IMR-90 (cell line): Measurements from ENCODE around the gene NPAS3. TPM values are rescaled to one million over a fixed set of nuclear protein-coding genes. Genes with fewer than 3 reads are reported as not detected.

Experiments used
- ATAC-seq: fragments of 200-7000 bp; cut with Tn5 transposase; 2 replicates; pipeline ENCODE4 v1.9.1; 2020; ENCODE audit warnings: low read depth, mild to moderate bottlenecking, moderate library complexity
- BruUV-seq: library from RNA; stranded (reverse); fragments of 400-500 nt; replicated peaks from 2 replicates; lab custom pipeline; 2021; lab: Mats Ljungman, UMichigan
- CTCF ChIA-PET: fragments of 300-600 bp; formaldehyde crosslinking; extraction: SDS; loops from one replicate; lab custom pipeline; 2021; ENCODE audit warnings: antibody characterized with exemption; lab: Yijun Ruan, JAX
- POLR2A ChIA-PET: fragments of 300-600 bp; sonication (Branson Sonifier 250); formaldehyde crosslinking; loops from one replicate; lab custom pipeline; 2022; ENCODE audit warnings: antibody characterized with exemption; ENCODE audit not compliant: unreplicated experiment; lab: Charles Lee
- DNase-seq: peaks from one replicate; pipeline ENCODE4 v3.0.0; 2013
- H2AFZ ChIP-seq: replicated peaks from 2 replicates; pipeline ENCODE3; 2013; ENCODE audit warnings: low read length, mild to moderate bottlenecking; ENCODE audit not compliant: poor library complexity
- H2AK5ac ChIP-seq: 2 replicates; pipeline ENCODE4 v1.6.1; 2013; ENCODE audit warnings: low read depth, low read length, inconsistent platforms
- H2AK9ac ChIP-seq: replicated peaks from 2 replicates; pipeline ENCODE3; 2013; ENCODE audit warnings: mild to moderate bottlenecking, low read depth, low read length, moderate library complexity; ENCODE audit not compliant: poor library complexity
- H2BK120ac ChIP-seq: 2 replicates; pipeline ENCODE4 v1.6.1; 2013; ENCODE audit warnings: low read depth, low read length, inconsistent platforms
- H2BK15ac ChIP-seq: 3 replicates; pipeline ENCODE4 v1.6.1; 2013; ENCODE audit warnings: low read depth, low read length, inconsistent platforms
- H2BK20ac ChIP-seq: 2 replicates; pipeline ENCODE4 v1.6.1; 2013; ENCODE audit warnings: low read depth, mild to moderate bottlenecking, inconsistent platforms, low read length, moderate library complexity
- H2BK5ac ChIP-seq: 2 replicates; pipeline ENCODE4 v1.6.1; 2013; ENCODE audit warnings: mild to moderate bottlenecking, low read depth, low read length, inconsistent platforms; ENCODE audit not compliant: poor library complexity, severe bottlenecking
- H3K14ac ChIP-seq: replicated peaks from 2 replicates; pipeline ENCODE4 v1.6.1; 2013; ENCODE audit warnings: low read depth, low read length, inconsistent platforms
- H3K18ac ChIP-seq: 2 replicates; pipeline ENCODE4 v1.6.1; 2013; ENCODE audit warnings: low read depth, low read length, control low read depth
- H3K23ac ChIP-seq: 2 replicates; pipeline ENCODE4 v1.6.1; 2013; ENCODE audit warnings: low read depth, low read length, inconsistent platforms
- H3K27ac ChIP-seq: 2 replicates; pipeline ENCODE4 v1.5.1; 2013; ENCODE audit warnings: mild to moderate bottlenecking, control low read depth, low read length; ENCODE audit not compliant: insufficient read depth
- H3K27me3 ChIP-seq: 2 replicates; pipeline ENCODE4 v1.6.1; 2013; ENCODE audit warnings: low read length; ENCODE audit not compliant: control insufficient read depth, insufficient read depth
- H3K36me3 ChIP-seq: 2 replicates; pipeline ENCODE4 v1.6.1; 2013; ENCODE audit warnings: low read length, mixed read lengths; ENCODE audit not compliant: control insufficient read depth, insufficient read depth
- H3K4ac ChIP-seq: 2 replicates; pipeline ENCODE4 v1.6.1; 2013; ENCODE audit warnings: low read depth, low read length, inconsistent platforms
- H3K4me1 ChIP-seq: 2 replicates; pipeline ENCODE4 v1.6.1; 2013; ENCODE audit warnings: low read length, mixed read lengths; ENCODE audit not compliant: control insufficient read depth, insufficient read depth
- H3K4me2 ChIP-seq: 2 replicates; pipeline ENCODE4 v1.6.1; 2013; ENCODE audit warnings: low read depth, mild to moderate bottlenecking, control low read depth, low read length, moderate library complexity
- H3K4me3 ChIP-seq: 2 replicates; pipeline ENCODE4 v1.5.1; 2013; ENCODE audit warnings: low read depth, mild to moderate bottlenecking, control low read depth, low read length, moderate library complexity; ENCODE audit not compliant: insufficient read depth
- H3K56ac ChIP-seq: 2 replicates; pipeline ENCODE4 v1.6.1; 2013; ENCODE audit warnings: low read length, inconsistent platforms; ENCODE audit not compliant: insufficient read depth; ENCODE audit errors: extremely low read depth
- H3K79me1 ChIP-seq, 2 experiments: 2 replicates each; pipeline ENCODE4 v1.6.1; 2013; ENCODE audit warnings: low read length in 2 of 2, inconsistent platforms in 1 of 2, low read depth in 1 of 2
- H3K9ac ChIP-seq: 2 replicates; pipeline ENCODE4 v1.6.1; 2013; ENCODE audit warnings: low read depth, low read length, control low read depth
- H3K9me1 ChIP-seq: 2 replicates; pipeline ENCODE4 v1.6.1; 2013; ENCODE audit warnings: low read length, inconsistent platforms; ENCODE audit not compliant: insufficient read depth
- H3K9me3 ChIP-seq: 2 replicates; pipeline ENCODE4 v1.6.1; 2013; ENCODE audit warnings: low read length; ENCODE audit not compliant: control insufficient read depth, insufficient read depth
- H4K20me1 ChIP-seq: 2 replicates; pipeline ENCODE4 v1.6.1; 2013; ENCODE audit warnings: low read length, inconsistent platforms; ENCODE audit not compliant: insufficient read depth
- H4K5ac ChIP-seq: 2 replicates; pipeline ENCODE4 v1.6.1; 2013; ENCODE audit warnings: mild to moderate bottlenecking, low read depth, low read length, control low read depth
- H4K8ac ChIP-seq, 2 experiments: 2 replicates each; pipeline ENCODE4 v1.6.1; 2013; ENCODE audit warnings: low read depth in 2 of 2, low read length in 2 of 2, control low read depth in 1 of 2, inconsistent platforms in 1 of 2
- H4K91ac ChIP-seq: 2 replicates; pipeline ENCODE4 v1.6.1; 2013; ENCODE audit warnings: low read depth, low read length, inconsistent platforms; ENCODE audit not compliant: insufficient read depth
- BHLHE40 ChIP-seq: fragments of 150-350 bp; IDR thresholded peaks from 2 replicates; pipeline ENCODE4 v1.6.1; 2016; ENCODE audit warnings: mild to moderate bottlenecking, low read depth, low read length
- CEBPB ChIP-seq: IDR thresholded peaks from 2 replicates; pipeline ENCODE4 v1.6.1; 2012; ENCODE audit warnings: low read depth, low read length, improper control_type of control experiment
- CHD1 ChIP-seq: IDR thresholded peaks from 2 replicates; pipeline ENCODE4 v1.6.1; 2012; ENCODE audit warnings: low read depth, low read length, improper control_type of control experiment
- CTCF ChIP-seq: conservative IDR thresholded peaks from 2 replicates; pipeline ENCODE4 v1.5.1; 2012; ENCODE audit warnings: mild to moderate bottlenecking, low read depth, low read length, improper control_type of control experiment
- FOS ChIP-seq: fragments of 150-350 bp; IDR thresholded peaks from 2 replicates; pipeline ENCODE4 v1.6.1; 2016; ENCODE audit warnings: low read depth, low read length
- MAFK ChIP-seq: IDR thresholded peaks from 2 replicates; pipeline ENCODE4 v1.6.1; 2012; ENCODE audit warnings: low read depth, low read length, improper control_type of control experiment
- MAZ ChIP-seq: IDR thresholded peaks from 2 replicates; pipeline ENCODE4 v1.6.1; 2012; ENCODE audit warnings: low read depth, mild to moderate bottlenecking, low read length, improper control_type of control experiment, moderate library complexity, borderline replicate concordance
- MXI1 ChIP-seq: IDR thresholded peaks from 2 replicates; pipeline ENCODE4 v1.6.1; 2012; ENCODE audit warnings: low read depth, mild to moderate bottlenecking, low read length, moderate library complexity, borderline replicate concordance
- NFE2L2 ChIP-seq: fragments of 150-350 bp; IDR thresholded peaks from 2 replicates; pipeline ENCODE4 v1.6.1; 2016; ENCODE audit warnings: low read depth, mild to moderate bottlenecking, low read length
- POLR2A ChIP-seq: IDR thresholded peaks from 2 replicates; pipeline ENCODE4 v1.6.1; 2012; ENCODE audit warnings: mild to moderate bottlenecking, low read depth, low read length
- RAD21 ChIP-seq: IDR thresholded peaks from 2 replicates; pipeline ENCODE4 v1.6.1; 2012; ENCODE audit warnings: low read length, improper control_type of control experiment
- RCOR1 ChIP-seq: IDR thresholded peaks from 2 replicates; pipeline ENCODE4 v1.6.1; 2012; ENCODE audit warnings: mild to moderate bottlenecking, low read length, improper control_type of control experiment; ENCODE audit not compliant: insufficient replicate concordance
- RFX5 ChIP-seq: IDR thresholded peaks from 2 replicates; pipeline ENCODE4 v1.8.0; 2012; ENCODE audit warnings: low read depth, mild to moderate bottlenecking, low read length, moderate library complexity
- SMC3 ChIP-seq: fragments of 150-350 bp; IDR thresholded peaks from 2 replicates; pipeline ENCODE4 v1.6.1; 2016; ENCODE audit warnings: low read depth, mild to moderate bottlenecking, antibody characterized with exemption, low read length, moderate library complexity
- USF2 ChIP-seq: fragments of 150-350 bp; IDR thresholded peaks from 2 replicates; pipeline ENCODE4 v1.6.1; 2017; ENCODE audit warnings: mild to moderate bottlenecking, antibody characterized with exemption, low read length, low read depth
- WGBS, 2 experiments: methylation state at CpG; one replicate each; pipeline versions ENCODE4 v1.1.5 to v1.1.7; 2013; ENCODE audit warnings: missing lambda C conversion rate in 2 of 2; ENCODE audit not compliant: insufficient read length in 1 of 2; ENCODE audit errors: extremely low coverage in 2 of 2; 5-methylcytosine and 5-hydroxymethylcytosine counted together
- dilution Hi-C: fragments of 300-500 bp; cut with HindIII; formaldehyde crosslinking; loops from one replicate; pipeline ENCODE4 v1.14.3; 2018; ENCODE audit warnings: low sequenced_read_pairs; ENCODE audit not compliant: unreplicated experiment
- in situ Hi-C: fragments of 300-500 bp; cut with MboI; formaldehyde crosslinking; loops from 3 replicates; pipeline ENCODE4 v1.14.3; 2019; ENCODE audit warnings: low sequenced_read_pairs, inconsistent platforms, mixed read lengths
- intact Hi-C: fragments of 100-400 bp; cut with micrococcal nuclease; formaldehyde crosslinking; loops from 2 replicates; pipeline ENCODE4 v1.10.0; 2022
- polyA plus RNA-seq, 3 experiments: library from polyadenylated mRNA; depleted of rRNA; stranded (reverse); fragments of >200 nt; gene quantifications; 2 replicates each; pipeline ENCODE4 v1.2.3, GENCODE V29; 2012; ENCODE audit warnings: low replicate concordance in 1 of 3
- total RNA-seq: library from RNA; depleted of rRNA; stranded (reverse); fragments of >200 nt; gene quantifications from 2 replicates; pipeline ENCODE4 v1.2.3, GENCODE V29; 2012
- TF ChIP-seq, protein P1 (sequence below): fragments of 150-350 bp; IDR thresholded peaks from 2 replicates; pipeline ENCODE4 v1.6.1; 2016; ENCODE audit warnings: low read depth, mild to moderate bottlenecking, low read length, moderate library complexity, borderline replicate concordance

NPAS3 gene
- total and polyA plus RNA-seq, 2 of the 4 experiments (the other 2 are of a cell fraction) = not detected

DNA sequence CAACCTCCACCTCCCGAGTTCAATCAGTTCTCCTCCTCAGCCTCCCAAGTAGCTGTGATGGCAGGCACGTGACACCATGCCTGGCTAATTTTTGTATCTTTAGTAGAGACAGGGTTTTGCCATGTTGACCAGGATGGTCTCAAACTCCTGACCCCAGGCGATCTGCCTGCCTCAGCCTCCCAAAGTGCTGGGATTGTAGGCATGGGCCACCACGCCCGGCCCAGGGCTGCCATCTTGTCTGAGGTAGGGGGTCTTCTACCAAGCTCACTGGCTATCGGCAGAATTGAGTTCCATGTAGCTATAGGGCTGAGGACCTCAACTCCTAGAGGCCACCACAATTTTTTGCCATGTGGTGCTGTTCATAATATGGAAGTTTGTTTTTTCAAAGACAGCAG is 896.6 kb downstream of the NPAS3 start:
- Histone ChIP-seq H4K8ac (no peak overlapping the region), H4K20me1 (no peaks in the 10 kb centered on the region), H3K23ac (no peak overlapping the region), H3K4ac (no peak overlapping the region), H4K5ac (no peak overlapping the region), H3K4me2 (no peak overlapping the region), H3K27ac (no peak overlapping the region), H3K27me3 (no peaks in the 10 kb centered on the region), H3K18ac (no peak overlapping the region), H3K4me1 (no peaks in the 10 kb centered on the region), H3K36me3 (no peaks in the 10 kb centered on the region), H2AFZ (no peak overlapping the region), H2BK15ac (no peak overlapping the region), H2BK5ac (no peak overlapping the region), H3K79me1 (no peaks in the 10 kb centered on the region), H3K9me3 (no peaks in the 10 kb centered on the region), H3K14ac (no peak overlapping the region), H3K4me3 (no peak overlapping the region), H3K56ac (no peak overlapping the region), H2AK9ac (no peak overlapping the region), H2AK5ac (no peak overlapping the region), H2BK20ac (no peak overlapping the region), H4K91ac (no peak overlapping the region), H2BK120ac (no peak overlapping the region), H3K9ac (no peak overlapping the region), H3K9me1 (no peaks in the 10 kb centered on the region)
- intact Hi-C loops = no loop called here
- no peak for DNase-seq
- no CpG with 5 or more reads among the region's 6 CpGs for WGBS, 2 experiments
- no peak for TF ChIP-seq CHD1
- TF ChIP-seq CTCF = no peak
- no peak for TF ChIP-seq CEBPB
- TF ChIP-seq, protein P1, sequence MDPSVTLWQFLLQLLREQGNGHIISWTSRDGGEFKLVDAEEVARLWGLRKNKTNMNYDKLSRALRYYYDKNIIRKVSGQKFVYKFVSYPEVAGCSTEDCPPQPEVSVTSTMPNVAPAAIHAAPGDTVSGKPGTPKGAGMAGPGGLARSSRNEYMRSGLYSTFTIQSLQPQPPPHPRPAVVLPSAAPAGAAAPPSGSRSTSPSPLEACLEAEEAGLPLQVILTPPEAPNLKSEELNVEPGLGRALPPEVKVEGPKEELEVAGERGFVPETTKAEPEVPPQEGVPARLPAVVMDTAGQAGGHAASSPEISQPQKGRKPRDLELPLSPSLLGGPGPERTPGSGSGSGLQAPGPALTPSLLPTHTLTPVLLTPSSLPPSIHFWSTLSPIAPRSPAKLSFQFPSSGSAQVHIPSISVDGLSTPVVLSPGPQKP = no peak
- TF ChIP-seq USF2 = no peak
- TF ChIP-seq BHLHE40 = no peak
- TF ChIP-seq POLR2A = no peak
- TF ChIP-seq RFX5 = no peak
- no peak for TF ChIP-seq RAD21
- TF ChIP-seq MXI1 = no peak
- no peak for TF ChIP-seq RCOR1
- TF ChIP-seq MAFK = no peak
- TF ChIP-seq SMC3 = no peak
- TF ChIP-seq NFE2L2 = no peak
- no peak for TF ChIP-seq FOS
- TF ChIP-seq MAZ = no peak
- dilution Hi-C loops = no loop called here
- no TSS peak for BruUV-seq
- in situ Hi-C loops = loop anchor here (5.0 kb wide), 2 partner anchors 252 to 487 kb away; no protein-coding TSS in a partner anchor
- ChIA-PET POLR2A (no interaction called here), CTCF (no interaction called here)
- no peak for ATAC-seq
